ENCODE data around the gene SERPING1.

Gene SERPING1

DNA sequence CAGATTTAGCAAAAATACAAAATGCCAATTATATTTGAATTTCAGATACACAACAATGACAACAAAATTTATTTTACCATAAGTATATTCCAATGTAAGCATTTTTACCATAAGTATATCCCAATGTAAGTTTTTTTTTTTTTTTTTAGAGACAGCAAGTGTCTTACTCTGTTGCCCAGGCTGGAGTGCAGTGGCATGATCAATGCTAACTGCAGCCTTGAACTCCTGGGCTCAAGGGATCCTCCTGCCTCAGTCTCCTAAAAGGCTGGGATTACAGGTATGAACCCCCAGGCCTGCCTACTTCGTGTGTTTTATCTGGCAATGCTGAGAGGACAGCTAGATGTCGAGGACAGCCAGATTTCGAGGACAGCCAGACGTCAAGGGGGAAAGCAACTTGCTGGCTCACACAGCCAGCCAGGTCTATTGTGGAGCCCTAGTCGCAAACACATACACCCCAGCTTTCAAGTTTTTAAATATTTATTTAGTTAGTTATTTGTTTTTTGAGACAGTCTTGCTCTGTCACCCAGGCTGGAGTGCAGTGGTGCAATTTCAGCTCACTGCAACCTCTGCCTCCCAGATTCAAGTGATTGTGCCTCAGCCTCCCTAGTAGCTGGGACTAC, 1.1 kb upstream of the SERPING1 start:
- no peak overlapping the region for H3K4me3 ChIP-seq (replicated peaks in 1 of 2; ENCODE audit: low read depth in 2 of 2, low read length in 2 of 2)
- DNase-seq (ENCODE audit: low read depth in 2 of 2), result no peak
- no peak for TF ChIP-seq CTCF (IDR thresholded peaks at IDR 0.05; ENCODE audit: low read depth, low read length)

GRCh38 chr11:57597916-57598830, 688 bp downstream of the SERPING1 start:
- peak overlapping the region; percentile 61 to 66 for H3K4me3 ChIP-seq (replicated peaks in 1 of 2; ENCODE audit: low read depth in 2 of 2, low read length in 2 of 2)
- peak; percentile 65 to 88 for DNase-seq (ENCODE audit: low read depth in 2 of 2)
- TF ChIP-seq CTCF (IDR thresholded peaks at IDR 0.05; ENCODE audit: low read depth, low read length), result no peak

GRCh38 chr11:57598831-57599155, 1.3 kb downstream of the SERPING1 start:
- no peak for TF ChIP-seq CTCF (IDR thresholded peaks at IDR 0.05; ENCODE audit: low read depth, low read length)
- DNase-seq (ENCODE audit: low read depth in 2 of 2), result peak; percentile 59 to 61
- peak overlapping the region; percentile 61 to 66 for H3K4me3 ChIP-seq (replicated peaks in 1 of 2; ENCODE audit: low read depth in 2 of 2, low read length in 2 of 2)

- peak overlapping the region; percentile 61 to 66 for H3K4me3 ChIP-seq (replicated peaks in 1 of 2; ENCODE audit: low read depth in 2 of 2, low read length in 2 of 2)
- TF ChIP-seq CTCF (IDR thresholded peaks at IDR 0.05; ENCODE audit: low read depth, low read length), result no peak
- DNase-seq (ENCODE audit: low read depth in 2 of 2), result peak in 1 of 2 donors; percentile 13
These were observed 1.9 kb downstream of the SERPING1 start for GRCh38 chr11:57599381-57599780.

DNA sequence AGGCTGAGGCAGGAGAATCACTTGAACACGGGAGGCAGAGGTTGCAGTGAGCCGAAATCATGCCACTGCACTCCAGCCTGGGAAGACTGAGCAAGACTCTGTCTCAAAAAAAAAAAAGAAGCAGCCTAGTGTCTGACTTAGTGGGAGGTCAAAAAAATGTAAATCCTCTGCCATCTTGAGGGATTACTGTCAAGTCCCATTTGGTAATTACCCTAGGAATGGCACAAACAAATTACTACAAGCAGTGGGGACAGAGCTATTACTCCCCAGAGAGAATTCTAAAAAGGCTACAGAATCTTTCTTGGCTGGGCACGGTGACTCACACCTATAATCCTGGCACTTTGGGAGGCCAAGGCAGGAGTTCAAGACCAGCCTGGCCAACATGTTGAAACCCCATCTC, 3.8 kb downstream of the SERPING1 start:
- DNase-seq (ENCODE audit: low read depth in 2 of 2), result no peak
- TF ChIP-seq CTCF (IDR thresholded peaks at IDR 0.05; ENCODE audit: low read depth, low read length), result no peak
- no peak overlapping the region for H3K4me3 ChIP-seq (replicated peaks in 1 of 2; ENCODE audit: low read depth in 2 of 2, low read length in 2 of 2)

DNA sequence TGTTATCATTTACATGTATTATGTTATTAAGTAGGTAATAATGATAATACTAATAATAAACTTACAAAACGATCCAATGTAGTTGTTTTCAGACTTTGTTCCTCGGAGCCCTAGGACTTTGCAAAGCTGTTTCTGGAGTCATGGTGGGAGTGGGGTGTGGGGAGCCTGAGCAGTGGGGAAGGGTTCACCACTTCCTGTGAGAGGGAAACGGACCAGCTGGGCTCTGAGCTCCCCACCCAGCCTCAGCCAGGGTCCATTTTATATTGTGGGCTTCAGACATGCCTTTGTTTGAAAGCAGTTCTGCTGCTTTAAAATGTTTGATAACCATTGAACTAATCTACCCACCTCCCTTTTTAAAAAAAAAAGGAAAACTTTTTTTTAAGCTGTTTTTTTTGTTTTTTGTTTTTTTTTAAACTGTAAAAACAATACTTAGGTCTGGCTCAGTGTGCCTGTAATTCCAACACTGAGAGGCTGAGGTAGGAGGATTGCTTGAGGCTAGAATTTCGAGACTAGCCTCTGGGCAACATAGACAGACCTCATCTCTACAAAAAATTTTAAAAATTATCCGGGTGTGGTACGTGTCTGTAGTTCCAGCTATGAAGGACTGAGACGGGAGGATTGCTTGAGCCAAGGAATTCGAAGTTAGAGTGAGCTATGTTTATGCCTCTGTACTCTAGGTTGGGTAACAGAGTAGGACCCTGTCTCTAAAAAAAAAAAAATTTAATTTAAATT, 7.0 kb downstream of the SERPING1 start:
- TF ChIP-seq CTCF (IDR thresholded peaks at IDR 0.05; ENCODE audit: low read depth, low read length), result no peak
- no peak for DNase-seq (ENCODE audit: low read depth in 2 of 2)
- H3K4me3 ChIP-seq (replicated peaks in 1 of 2; ENCODE audit: low read depth in 2 of 2, low read length in 2 of 2), result no peak overlapping the region
